ENCODE measurements around the gene SP140.
"Not testable (repeated sequence)": the region's sequence is repeated elsewhere in the genome, so short reads cannot be mapped to it uniquely, and the experiment has no call there.

Gene SP140

GRCh38 chr2:230295192-230295591 lies 69.7 kb downstream of the SP140 start:
- DNase-seq = no peak

DNA sequence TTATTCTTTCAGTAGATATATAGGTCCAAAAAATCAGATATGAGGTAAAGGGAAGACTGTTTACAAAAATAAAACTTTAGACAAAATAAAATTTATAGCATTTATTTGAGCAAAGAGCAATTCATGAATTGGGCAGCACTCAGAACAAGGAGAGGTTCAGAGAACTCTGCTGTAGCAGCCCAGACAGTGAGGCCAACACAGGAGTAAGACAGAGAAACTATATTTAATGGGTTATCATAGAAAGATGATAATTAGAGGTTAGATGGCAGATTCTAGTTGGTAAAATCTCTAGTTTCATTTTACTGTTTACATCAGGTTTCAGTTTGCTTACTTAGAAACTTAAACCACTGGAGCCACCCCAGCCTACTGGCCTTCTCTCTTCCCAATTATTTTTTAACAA lies 71.4 kb downstream of the SP140 start:
- DNase-seq = no peak

GRCh38 chr2:230299618-230300017 lies 74.1 kb downstream of the SP140 start:
- DNase-seq = no peak

- no peak for DNase-seq
Observed at GRCh38 chr2:230305416-230306275, 80.1 kb downstream of the SP140 start.

DNA sequence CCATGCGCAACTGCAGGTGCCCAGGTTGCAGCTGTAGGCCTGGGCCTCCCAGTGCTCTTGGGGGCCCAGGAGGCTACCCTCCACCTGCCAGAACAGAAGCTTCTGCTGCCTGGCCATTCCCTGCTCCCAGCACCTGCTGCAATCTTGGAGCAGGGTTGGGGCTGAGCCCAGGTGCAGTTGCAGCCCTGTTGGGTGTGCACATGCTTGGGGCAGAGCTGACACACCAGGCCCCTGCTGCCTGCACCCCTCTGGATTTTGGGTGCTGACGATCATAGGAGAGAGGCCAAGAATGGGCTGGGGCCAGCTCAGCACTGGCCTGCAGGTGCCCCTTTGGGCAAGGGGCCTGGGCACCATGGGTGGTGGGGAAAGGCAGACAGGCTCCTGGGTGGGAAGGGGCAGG lies 80.9 kb downstream of the SP140 start:
- DNase-seq = no peak

GRCh38 chr2:230307485-230307884 lies 81.9 kb downstream of the SP140 start:
- DNase-seq = no peak

- DNase-seq = no peak
Observed at GRCh38 chr2:230308402-230309000, 83.0 kb downstream of the SP140 start.

- DNase-seq = not testable (repeated sequence)
Observed at GRCh38 chr2:230310792-230311191, 85.3 kb downstream of the SP140 start.

GRCh38 chr2:230311634-230312033 lies 86.1 kb downstream of the SP140 start:
- DNase-seq = not testable (repeated sequence)

DNA sequence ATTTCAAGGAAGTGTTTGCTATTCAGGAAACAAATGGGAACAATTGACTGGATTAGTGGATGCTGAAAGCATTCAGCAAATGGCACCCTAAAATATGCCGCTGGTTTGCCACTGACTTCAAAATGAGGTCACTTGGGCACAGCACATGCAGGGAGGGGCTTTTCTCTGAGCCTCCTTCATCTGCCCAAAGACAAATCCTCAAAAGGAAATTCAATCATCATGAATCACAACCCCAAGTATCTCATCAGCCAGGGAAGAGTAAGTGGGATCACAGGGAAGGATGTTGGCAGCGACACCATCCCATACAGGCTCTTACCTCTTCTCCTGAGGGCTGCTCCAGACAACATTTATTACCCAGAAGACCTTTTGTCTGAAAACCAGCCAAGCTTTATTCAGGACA lies 87.1 kb downstream of the SP140 start:
- no peak for DNase-seq

DNA sequence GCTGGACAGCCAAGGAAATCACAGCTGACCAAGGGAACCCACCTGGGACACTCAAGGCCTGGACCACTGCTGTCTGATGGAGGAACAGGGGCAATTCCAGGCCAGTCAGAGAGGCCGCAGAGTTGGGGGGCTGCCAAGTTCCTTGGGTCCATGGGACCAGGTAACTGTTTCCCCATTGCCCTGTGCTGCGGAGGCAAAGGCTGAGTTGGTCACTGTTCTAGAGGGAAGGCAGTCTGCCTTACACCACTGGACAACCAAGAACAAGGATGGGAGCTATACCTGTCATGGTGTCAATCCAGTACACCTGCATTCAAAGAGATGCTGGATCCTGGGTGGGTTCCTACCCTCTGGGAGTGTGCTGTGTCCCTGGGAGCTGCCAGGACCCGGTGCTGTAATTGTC lies 91.8 kb downstream of the SP140 start:
- no peak for DNase-seq

- peak; percentile 38 for DNase-seq
Observed at GRCh38 chr2:230318190-230319121, 92.9 kb downstream of the SP140 start.

GRCh38 chr2:230319211-230319862 lies 93.8 kb downstream of the SP140 start:
- DNase-seq = peak; percentile 80

DNA sequence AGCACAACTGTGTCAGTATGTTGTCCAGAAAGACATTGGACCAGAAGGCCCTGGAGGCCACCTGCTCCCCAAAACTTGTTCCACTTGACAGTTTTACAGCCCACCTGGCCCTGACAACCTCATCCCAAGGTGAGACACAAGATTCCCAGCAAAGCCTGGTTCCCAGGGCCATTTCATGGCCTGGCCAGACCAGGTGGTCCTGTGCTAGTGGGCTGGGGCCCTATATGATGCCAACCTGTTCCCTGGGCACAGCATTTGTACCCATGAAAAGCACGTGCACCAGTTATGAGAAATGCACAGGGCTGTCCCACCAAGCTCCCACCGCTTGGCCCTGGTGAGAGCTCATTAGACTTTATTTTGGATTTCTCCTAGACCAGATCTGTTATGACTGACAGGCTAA lies 95.5 kb downstream of the SP140 start:
- no peak for DNase-seq

GRCh38 chr2:230322561-230323384 lies 97.2 kb downstream of the SP140 start:
- no peak for DNase-seq

GRCh38 chr2:230323385-230324106 lies 98.0 kb downstream of the SP140 start:
- no peak for DNase-seq

DNA sequence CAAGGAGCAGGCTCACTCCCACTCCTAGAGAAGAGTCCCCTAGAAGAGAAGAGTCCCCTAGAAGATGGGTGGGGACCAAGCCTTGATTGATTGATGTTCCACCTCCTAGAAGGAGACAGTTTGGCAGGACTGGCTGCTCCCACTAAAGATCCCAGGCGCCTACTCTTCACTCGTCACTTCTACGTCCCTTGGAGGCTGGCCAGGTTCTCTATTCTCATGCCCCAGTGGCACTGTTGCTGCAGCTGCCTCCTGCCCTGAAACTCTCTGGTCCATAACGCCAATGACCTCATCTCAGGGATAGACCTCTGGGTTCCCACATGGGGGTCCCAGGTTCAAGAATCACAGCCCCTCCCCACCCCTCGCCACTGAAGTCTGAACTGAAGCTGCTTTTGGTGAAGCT lies 99.0 kb downstream of the SP140 start:
- no peak for DNase-seq

DNA sequence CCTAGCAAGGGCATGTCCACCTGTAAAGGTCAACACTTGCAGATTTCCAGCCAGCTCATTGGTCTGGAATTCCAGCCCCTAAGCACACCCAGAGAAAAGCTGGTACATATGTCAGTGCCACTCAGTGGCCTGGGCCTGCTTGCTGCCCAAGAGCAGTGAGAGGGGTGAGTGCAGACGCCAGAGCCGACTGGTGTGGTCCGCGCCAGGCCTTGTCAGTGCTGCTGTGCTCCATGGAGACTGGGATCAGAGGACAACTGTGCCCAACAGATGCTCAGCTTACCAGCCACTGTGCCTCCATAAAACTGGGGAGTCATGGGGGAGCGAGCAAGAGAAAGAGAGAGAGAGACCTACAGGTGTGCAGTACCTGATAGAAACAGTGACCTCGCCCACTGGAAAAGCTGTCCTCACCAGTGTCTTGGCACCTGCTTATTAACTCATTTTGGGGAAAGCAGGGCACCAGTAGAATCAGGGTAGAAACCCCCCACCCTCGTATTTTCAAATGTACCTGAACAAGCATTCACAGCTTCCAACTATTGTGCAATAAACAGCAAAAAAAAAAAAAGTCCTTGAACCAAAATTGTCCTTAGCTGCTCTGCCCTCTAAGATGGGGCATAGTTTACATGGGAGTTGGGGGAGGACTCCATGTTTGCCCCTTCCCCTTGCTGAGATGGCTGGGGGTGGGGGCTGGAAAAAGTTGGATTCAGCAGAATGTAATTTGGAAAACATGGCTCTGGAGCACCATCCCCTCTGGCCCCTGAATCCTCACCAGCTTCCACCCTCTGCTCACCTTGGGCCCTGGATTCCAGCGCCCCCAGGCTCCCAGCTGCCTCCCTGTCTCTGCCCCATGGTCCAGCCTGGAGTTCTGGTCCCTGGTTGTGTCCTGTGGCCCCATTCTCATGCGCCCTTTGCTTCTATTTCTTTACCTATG lies 100.0 kb downstream of the SP140 start:
- no peak for DNase-seq

DNA sequence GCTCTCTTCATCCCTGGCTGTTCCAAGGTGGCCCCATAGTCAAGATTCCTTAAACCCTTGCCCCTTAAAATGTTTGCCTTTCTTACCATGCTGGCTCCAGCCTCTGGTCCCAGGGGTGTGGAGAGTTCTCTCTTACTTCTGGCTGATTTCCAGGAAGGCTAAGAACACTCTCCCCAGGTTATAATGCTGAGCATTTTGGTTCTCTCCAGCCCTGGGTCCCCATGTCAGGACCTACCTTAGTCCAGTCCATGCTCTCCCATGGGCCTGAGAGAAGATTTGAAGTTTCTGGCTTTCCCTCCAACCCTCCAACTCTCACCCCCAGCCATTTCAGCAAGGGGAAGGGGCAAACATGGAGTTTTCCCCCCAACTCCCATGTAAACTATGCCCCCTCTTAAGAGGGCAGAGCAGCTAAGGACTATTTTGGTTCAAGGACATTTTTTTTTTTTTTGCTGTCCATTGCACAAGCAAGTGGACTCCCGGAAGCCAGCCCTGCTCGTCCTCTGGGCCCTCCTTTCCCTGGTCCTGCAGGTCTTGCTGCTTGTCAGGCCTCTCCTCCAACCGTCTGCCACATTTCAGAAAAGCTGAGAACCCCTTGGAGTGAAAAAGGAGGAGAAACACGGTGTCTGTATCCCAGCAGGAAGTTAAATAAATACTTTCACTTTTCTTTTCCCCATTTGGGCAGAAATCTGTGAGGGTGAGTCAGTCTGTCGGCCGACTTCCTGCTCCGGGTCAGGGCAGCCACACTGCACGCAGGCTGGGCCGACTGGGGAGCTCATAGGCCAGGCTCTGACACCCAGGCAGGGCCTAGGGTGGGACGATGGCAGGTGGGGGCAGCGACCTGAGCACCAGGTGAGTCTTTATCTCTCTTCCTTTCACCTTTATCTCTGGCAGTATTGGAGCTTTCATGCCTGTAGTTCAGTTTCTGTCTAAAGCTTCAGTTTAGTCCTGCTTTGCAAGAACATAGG lies 101.2 kb downstream of the SP140 start, which contains the start of gene SP140L:
Gene SP140L (plus strand): TSS at position 741 of the 965 bp plus-strand sequence. CDS start 77 bp downstream, at position 818.
- DNase-seq = peak; percentile 89

All from hematopoietic multipotent progenitor cell treated with erythropoietin and hydrocortisone succinate and interleukin-3 and kit ligand, for 6 days (in vitro differentiated cells).